Stimulated activated CD4-positive, alpha-beta T cell treated with anti-CD3 and anti-CD28 coated beads, Interleukin-1b, Interleukin-23, amount 100 ng/mL, for 48 hours (primary cell): ENCODE measurements around the gene SLC18A3.

Experiments used
- DNase-seq: peaks from one replicate; pipeline ENCODE4 v3.0.0-alpha.2; 2020

SLC18A3 gene

GRCh38 chr10:49610114-49610457 lies at the start of gene SLC18A3:
TSS of gene SLC18A3 (plus strand) at chr10:49610310. CDS start at chr10:49610741, 431 bp downstream.
- DNase-seq, result no peak

DNA sequence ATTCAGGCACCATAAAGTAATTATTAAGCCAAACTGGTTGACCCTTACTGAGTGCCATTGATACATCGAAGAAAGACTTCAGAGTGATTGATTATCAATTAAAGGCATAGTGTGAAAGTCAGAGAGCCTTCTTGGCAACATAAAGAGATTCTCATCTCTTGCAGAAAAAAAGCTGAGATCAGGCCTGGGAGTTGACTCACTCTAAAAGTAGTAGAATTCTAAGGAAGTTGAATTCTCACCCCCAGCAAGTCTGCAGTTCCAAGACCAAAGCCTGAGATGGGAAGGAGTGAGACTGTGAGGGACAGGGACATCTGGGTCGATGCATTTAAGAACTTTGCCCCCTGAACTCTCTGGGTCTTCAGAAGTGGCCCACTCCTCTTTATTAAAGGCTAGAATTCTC lies 49.6 kb upstream of the SLC18A3 start:
- DNase-seq, result no peak

DNA sequence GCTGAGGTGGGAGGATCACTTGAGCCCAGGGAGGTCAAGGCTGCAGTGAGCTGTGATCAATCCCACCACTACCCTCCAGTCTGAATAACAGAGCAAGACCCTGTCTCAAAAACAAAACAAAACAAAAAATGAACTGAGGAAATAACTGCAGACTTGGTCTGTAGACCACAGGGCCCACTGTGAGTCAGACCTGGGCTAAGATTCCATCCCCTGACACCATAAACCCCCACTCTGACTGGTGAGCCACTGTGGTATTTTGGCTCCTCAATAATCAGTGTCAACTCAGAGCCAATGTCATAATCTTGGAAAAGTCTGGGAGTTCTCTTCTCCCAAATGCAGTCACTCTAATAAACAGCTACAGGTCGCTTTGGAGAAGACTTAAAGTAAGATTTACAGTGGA lies 47.2 kb upstream of the SLC18A3 start:
- no peak for DNase-seq

- DNase-seq, result no peak
Observed at GRCh38 chr10:49564461-49565009, 45.6 kb upstream of the SLC18A3 start.

GRCh38 chr10:49567810-49568209 lies 42.3 kb upstream of the SLC18A3 start:
- DNase-seq, result no peak

DNA sequence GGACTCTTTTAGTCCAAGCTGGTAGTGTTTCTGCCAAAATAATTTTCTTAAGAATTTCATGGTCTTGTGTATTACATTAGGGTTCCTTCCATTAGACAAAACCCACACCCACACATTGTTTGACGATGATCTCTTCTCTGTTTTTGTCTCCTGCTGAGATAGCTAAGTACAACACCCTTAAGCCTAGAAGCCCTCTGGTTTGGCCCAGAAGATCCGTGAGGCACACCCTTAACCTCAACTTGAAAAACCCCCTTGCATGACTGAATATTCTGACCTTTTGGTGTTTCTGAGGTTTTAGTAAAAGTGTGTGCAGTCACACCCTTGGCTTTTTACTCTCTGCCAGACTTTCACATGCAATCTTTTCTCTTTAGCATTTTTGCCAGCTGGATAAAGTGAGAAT lies 41.9 kb upstream of the SLC18A3 start:
- no peak for DNase-seq

GRCh38 chr10:49569031-49569631 lies 41.0 kb upstream of the SLC18A3 start:
- DNase-seq, result no peak

DNA sequence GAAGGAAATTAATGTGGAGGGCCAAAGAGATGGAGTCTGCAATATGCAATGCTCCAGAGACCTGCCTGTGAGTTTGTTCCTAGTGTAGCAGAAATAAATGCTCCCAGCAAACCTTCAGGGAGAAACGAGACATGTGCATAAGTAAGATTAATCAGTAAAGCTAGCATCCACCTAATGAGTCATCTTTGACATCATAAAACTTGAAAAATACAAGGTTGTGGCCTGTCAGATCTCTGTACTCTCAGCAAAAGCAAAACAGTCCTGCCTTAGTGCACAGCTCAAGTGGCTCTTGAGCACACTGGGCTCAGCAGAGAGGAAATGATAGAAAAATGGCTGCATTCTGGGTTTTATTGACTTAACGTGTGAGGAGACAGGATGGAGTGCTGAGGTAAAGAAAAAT lies 38.7 kb upstream of the SLC18A3 start:
- DNase-seq, result no peak

- no peak for DNase-seq
Observed at GRCh38 chr10:49572594-49573114, 37.5 kb upstream of the SLC18A3 start.

- no peak for DNase-seq
Observed at GRCh38 chr10:49575489-49576072, 34.5 kb upstream of the SLC18A3 start.

DNA sequence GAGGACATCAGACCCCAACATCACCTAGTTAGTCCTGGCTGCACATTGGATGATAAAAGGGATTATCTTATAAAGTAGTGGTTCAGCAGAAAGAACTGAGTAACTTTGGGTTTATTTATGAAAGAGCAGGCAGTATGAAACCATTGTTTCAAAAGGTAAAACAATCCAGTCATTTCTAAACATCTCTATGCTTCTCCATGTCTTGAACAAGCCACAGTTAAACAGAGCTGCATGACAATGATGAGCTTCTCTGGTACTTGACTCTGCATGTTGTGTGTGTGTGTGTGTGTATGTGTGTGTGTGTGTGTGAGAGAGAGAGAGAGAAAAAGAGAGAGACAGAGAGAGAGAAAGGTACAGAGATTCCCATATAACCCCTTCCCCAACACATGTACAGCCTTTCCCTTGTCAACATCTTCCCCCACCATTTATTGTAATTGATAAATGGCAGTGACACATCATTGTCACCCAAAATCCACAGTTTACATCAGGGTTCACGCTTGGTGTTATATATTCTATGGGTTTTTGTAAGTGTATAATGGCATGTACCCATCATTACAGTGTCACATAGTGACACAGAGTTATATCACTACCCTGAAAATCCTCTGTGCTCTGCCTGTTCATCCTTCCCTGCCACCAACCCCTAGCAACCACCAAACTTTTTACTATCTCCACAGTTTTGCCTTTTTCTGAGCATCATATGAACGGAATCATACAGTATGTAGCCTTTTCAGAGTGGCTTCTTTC lies 32.8 kb upstream of the SLC18A3 start:
- no peak for DNase-seq

- DNase-seq, result no peak
Observed at GRCh38 chr10:49578392-49578791, 31.7 kb upstream of the SLC18A3 start.

GRCh38 chr10:49579621-49580020 lies 30.5 kb upstream of the SLC18A3 start:
- no peak for DNase-seq

DNA sequence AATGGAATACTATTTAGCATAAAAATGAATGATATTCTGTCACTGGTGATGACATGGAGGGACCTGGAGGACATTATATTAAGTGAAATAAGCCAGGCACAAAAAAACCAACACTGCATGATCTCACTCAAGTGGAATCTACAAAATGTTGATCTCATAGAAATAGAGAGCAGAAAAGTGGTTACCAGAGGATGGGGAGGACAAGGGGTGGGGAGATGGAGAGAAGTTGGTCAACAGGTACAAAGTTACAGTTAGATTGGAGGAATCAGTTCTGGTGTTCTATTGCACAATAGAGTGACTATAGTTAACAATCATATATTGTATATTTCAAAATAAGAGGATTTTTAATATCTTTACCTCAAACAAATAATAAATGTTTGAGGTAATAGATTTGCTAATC lies 24.7 kb upstream of the SLC18A3 start:
- no peak for DNase-seq

GRCh38 chr10:49587981-49588380 lies 22.1 kb upstream of the SLC18A3 start:
- DNase-seq, result no peak

DNA sequence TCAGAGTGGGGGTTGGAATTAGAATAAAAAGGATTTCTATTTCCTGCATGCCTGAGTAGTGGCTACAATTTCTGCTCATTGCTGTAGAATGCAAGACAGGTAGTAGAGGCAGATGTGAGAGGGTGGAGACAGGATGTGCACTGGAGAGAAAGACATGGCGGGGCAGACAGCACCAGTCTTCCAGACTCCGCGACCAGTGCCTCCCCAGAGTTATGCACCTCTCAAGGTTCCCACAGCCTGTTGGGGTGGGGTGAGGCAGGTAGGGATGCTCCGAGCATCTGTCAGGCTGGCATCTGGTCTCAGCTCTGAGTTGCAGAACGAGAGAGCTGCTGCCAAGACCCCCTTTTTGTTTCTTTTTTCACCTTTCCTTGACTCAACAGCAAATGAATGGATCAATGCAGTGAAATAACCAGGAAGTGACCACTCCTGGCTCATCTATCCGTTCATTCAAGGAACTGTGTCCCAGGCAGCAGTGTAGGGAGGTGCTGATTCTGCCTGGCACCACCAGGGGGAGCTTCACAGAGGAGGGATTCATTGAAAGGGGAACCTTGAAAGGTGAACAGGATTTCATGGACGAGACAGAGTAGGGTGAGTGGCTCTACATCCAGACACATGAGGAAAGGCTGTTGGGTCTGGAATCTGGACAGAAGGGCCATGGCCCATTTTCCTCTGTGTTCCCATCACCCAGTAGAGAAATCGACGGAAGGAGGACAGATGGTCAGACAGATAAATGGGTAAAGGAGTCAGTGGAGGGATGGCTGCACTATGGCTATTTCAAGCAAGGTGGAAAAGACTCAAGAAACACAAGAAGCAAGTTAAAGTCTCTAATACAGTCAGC lies 17.2 kb upstream of the SLC18A3 start:
- peak; percentile 52 for DNase-seq

- DNase-seq, result no peak
Observed at GRCh38 chr10:49593564-49593875, 16.6 kb upstream of the SLC18A3 start.

DNA sequence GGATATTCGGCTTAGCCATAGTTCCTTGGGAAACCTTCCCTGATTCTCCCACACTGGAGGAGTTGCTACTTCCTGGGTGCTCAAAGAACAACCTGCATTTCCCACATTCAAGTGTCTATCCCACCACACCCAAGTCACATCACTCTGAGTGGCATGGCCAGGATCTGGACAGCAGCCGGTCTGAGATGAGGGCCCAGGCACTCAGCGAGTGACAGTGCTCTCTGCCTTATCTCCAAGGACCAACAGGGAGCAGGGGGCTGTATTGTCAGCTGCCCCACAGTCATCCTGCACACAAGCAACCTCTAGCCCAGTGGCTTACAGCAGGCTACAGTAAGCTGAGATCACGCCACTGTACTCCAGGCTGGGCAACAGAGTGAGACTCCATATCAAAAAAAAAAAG lies 16.1 kb upstream of the SLC18A3 start:
- no peak for DNase-seq

- no peak for DNase-seq
Observed at GRCh38 chr10:49594594-49594993, 15.5 kb upstream of the SLC18A3 start.

- DNase-seq, result no peak
Observed at GRCh38 chr10:49595003-49595712, 15.0 kb upstream of the SLC18A3 start.

- DNase-seq, result no peak
Observed at GRCh38 chr10:49595713-49596492, 14.2 kb upstream of the SLC18A3 start.

- DNase-seq, result no peak
Observed at GRCh38 chr10:49596493-49596809, 13.7 kb upstream of the SLC18A3 start.
